GM21381 (cell line): ENCODE measurements around the gene GPC1.

Experiments used
- ATAC-seq: cut with Tn5 transposase; IDR thresholded peaks from one replicate; pipeline ENCODE4 v1.9.1; 2021; ENCODE audit warnings: mild to moderate bottlenecking, moderate library complexity; ENCODE audit not compliant: unreplicated experiment

GPC1 gene

GRCh38 chr2:240511351-240512108, 76.1 kb downstream of the GPC1 start:
- no peak for ATAC-seq

- ATAC-seq: no peak
Measured at GRCh38 chr2:240512109-240512485, 76.6 kb downstream of the GPC1 start.

GRCh38 chr2:240512666-240513535, 77.4 kb downstream of the GPC1 start:
- no peak for ATAC-seq

- ATAC-seq: peak; percentile 91
Measured at GRCh38 chr2:240513549-240514287, 78.3 kb downstream of the GPC1 start.

GRCh38 chr2:240514631-240515030, 79.2 kb downstream of the GPC1 start:
- no peak for ATAC-seq

GRCh38 chr2:240517342-240517741, 81.9 kb downstream of the GPC1 start:
- no peak for ATAC-seq
